IMR-90 (cell line): Measurements from ENCODE around the gene HOXD8. TPM values are rescaled to one million over a fixed set of nuclear protein-coding genes. Genes with fewer than 3 reads are reported as not detected.

Experiments
- ATAC-seq: fragments of 200-7000 bp; cut with Tn5 transposase; 2 replicates; pipeline ENCODE4 v1.9.1; 2020; ENCODE audit warnings: low read depth, mild to moderate bottlenecking, moderate library complexity
- BruUV-seq: library from RNA; stranded (reverse); fragments of 400-500 nt; replicated peaks from 2 replicates; lab custom pipeline; 2021; lab: Mats Ljungman, UMichigan
- CTCF ChIA-PET: fragments of 300-600 bp; formaldehyde crosslinking; extraction: SDS; loops from one replicate; lab custom pipeline; 2021; ENCODE audit warnings: antibody characterized with exemption; lab: Yijun Ruan, JAX
- POLR2A ChIA-PET: fragments of 300-600 bp; sonication (Branson Sonifier 250); formaldehyde crosslinking; loops from one replicate; lab custom pipeline; 2022; ENCODE audit warnings: antibody characterized with exemption; ENCODE audit not compliant: unreplicated experiment; lab: Charles Lee
- DNase-seq: peaks from one replicate; pipeline ENCODE4 v3.0.0; 2013
- H2AFZ ChIP-seq: replicated peaks from 2 replicates; pipeline ENCODE3; 2013; ENCODE audit warnings: low read length, mild to moderate bottlenecking; ENCODE audit not compliant: poor library complexity
- H2AK5ac ChIP-seq: 2 replicates; pipeline ENCODE4 v1.6.1; 2013; ENCODE audit warnings: low read depth, low read length, inconsistent platforms
- H2AK9ac ChIP-seq: replicated peaks from 2 replicates; pipeline ENCODE3; 2013; ENCODE audit warnings: mild to moderate bottlenecking, low read depth, low read length, moderate library complexity; ENCODE audit not compliant: poor library complexity
- H2BK120ac ChIP-seq: 2 replicates; pipeline ENCODE4 v1.6.1; 2013; ENCODE audit warnings: low read depth, low read length, inconsistent platforms
- H2BK15ac ChIP-seq: 3 replicates; pipeline ENCODE4 v1.6.1; 2013; ENCODE audit warnings: low read depth, low read length, inconsistent platforms
- H2BK20ac ChIP-seq: 2 replicates; pipeline ENCODE4 v1.6.1; 2013; ENCODE audit warnings: low read depth, mild to moderate bottlenecking, inconsistent platforms, low read length, moderate library complexity
- H2BK5ac ChIP-seq: 2 replicates; pipeline ENCODE4 v1.6.1; 2013; ENCODE audit warnings: mild to moderate bottlenecking, low read depth, low read length, inconsistent platforms; ENCODE audit not compliant: poor library complexity, severe bottlenecking
- H3K14ac ChIP-seq: replicated peaks from 2 replicates; pipeline ENCODE4 v1.6.1; 2013; ENCODE audit warnings: low read depth, low read length, inconsistent platforms
- H3K18ac ChIP-seq: 2 replicates; pipeline ENCODE4 v1.6.1; 2013; ENCODE audit warnings: low read depth, low read length, control low read depth
- H3K23ac ChIP-seq: 2 replicates; pipeline ENCODE4 v1.6.1; 2013; ENCODE audit warnings: low read depth, low read length, inconsistent platforms
- H3K27ac ChIP-seq: 2 replicates; pipeline ENCODE4 v1.5.1; 2013; ENCODE audit warnings: mild to moderate bottlenecking, control low read depth, low read length; ENCODE audit not compliant: insufficient read depth
- H3K27me3 ChIP-seq: 2 replicates; pipeline ENCODE4 v1.6.1; 2013; ENCODE audit warnings: low read length; ENCODE audit not compliant: control insufficient read depth, insufficient read depth
- H3K36me3 ChIP-seq: 2 replicates; pipeline ENCODE4 v1.6.1; 2013; ENCODE audit warnings: low read length, mixed read lengths; ENCODE audit not compliant: control insufficient read depth, insufficient read depth
- H3K4ac ChIP-seq: 2 replicates; pipeline ENCODE4 v1.6.1; 2013; ENCODE audit warnings: low read depth, low read length, inconsistent platforms
- H3K4me1 ChIP-seq: 2 replicates; pipeline ENCODE4 v1.6.1; 2013; ENCODE audit warnings: low read length, mixed read lengths; ENCODE audit not compliant: control insufficient read depth, insufficient read depth
- H3K4me2 ChIP-seq: 2 replicates; pipeline ENCODE4 v1.6.1; 2013; ENCODE audit warnings: low read depth, mild to moderate bottlenecking, control low read depth, low read length, moderate library complexity
- H3K4me3 ChIP-seq: 2 replicates; pipeline ENCODE4 v1.5.1; 2013; ENCODE audit warnings: low read depth, mild to moderate bottlenecking, control low read depth, low read length, moderate library complexity; ENCODE audit not compliant: insufficient read depth
- H3K56ac ChIP-seq: 2 replicates; pipeline ENCODE4 v1.6.1; 2013; ENCODE audit warnings: low read length, inconsistent platforms; ENCODE audit not compliant: insufficient read depth; ENCODE audit errors: extremely low read depth
- H3K79me1 ChIP-seq, 2 experiments: 2 replicates each; pipeline ENCODE4 v1.6.1; 2013; ENCODE audit warnings: low read length in 2 of 2, inconsistent platforms in 1 of 2, low read depth in 1 of 2
- H3K9ac ChIP-seq: 2 replicates; pipeline ENCODE4 v1.6.1; 2013; ENCODE audit warnings: low read depth, low read length, control low read depth
- H3K9me1 ChIP-seq: 2 replicates; pipeline ENCODE4 v1.6.1; 2013; ENCODE audit warnings: low read length, inconsistent platforms; ENCODE audit not compliant: insufficient read depth
- H3K9me3 ChIP-seq: 2 replicates; pipeline ENCODE4 v1.6.1; 2013; ENCODE audit warnings: low read length; ENCODE audit not compliant: control insufficient read depth, insufficient read depth
- H4K20me1 ChIP-seq: 2 replicates; pipeline ENCODE4 v1.6.1; 2013; ENCODE audit warnings: low read length, inconsistent platforms; ENCODE audit not compliant: insufficient read depth
- H4K5ac ChIP-seq: 2 replicates; pipeline ENCODE4 v1.6.1; 2013; ENCODE audit warnings: mild to moderate bottlenecking, low read depth, low read length, control low read depth
- H4K8ac ChIP-seq, 2 experiments: 2 replicates each; pipeline ENCODE4 v1.6.1; 2013; ENCODE audit warnings: low read depth in 2 of 2, low read length in 2 of 2, control low read depth in 1 of 2, inconsistent platforms in 1 of 2
- H4K91ac ChIP-seq: 2 replicates; pipeline ENCODE4 v1.6.1; 2013; ENCODE audit warnings: low read depth, low read length, inconsistent platforms; ENCODE audit not compliant: insufficient read depth
- CEBPB ChIP-seq: IDR thresholded peaks from 2 replicates; pipeline ENCODE4 v1.6.1; 2012; ENCODE audit warnings: low read depth, low read length, improper control_type of control experiment
- CHD1 ChIP-seq: IDR thresholded peaks from 2 replicates; pipeline ENCODE4 v1.6.1; 2012; ENCODE audit warnings: low read depth, low read length, improper control_type of control experiment
- FOS ChIP-seq: fragments of 150-350 bp; IDR thresholded peaks from 2 replicates; pipeline ENCODE4 v1.6.1; 2016; ENCODE audit warnings: low read depth, low read length
- MAFK ChIP-seq: IDR thresholded peaks from 2 replicates; pipeline ENCODE4 v1.6.1; 2012; ENCODE audit warnings: low read depth, low read length, improper control_type of control experiment
- MXI1 ChIP-seq: IDR thresholded peaks from 2 replicates; pipeline ENCODE4 v1.6.1; 2012; ENCODE audit warnings: low read depth, mild to moderate bottlenecking, low read length, moderate library complexity, borderline replicate concordance
- NFE2L2 ChIP-seq: fragments of 150-350 bp; IDR thresholded peaks from 2 replicates; pipeline ENCODE4 v1.6.1; 2016; ENCODE audit warnings: low read depth, mild to moderate bottlenecking, low read length
- POLR2A ChIP-seq: IDR thresholded peaks from 2 replicates; pipeline ENCODE4 v1.6.1; 2012; ENCODE audit warnings: mild to moderate bottlenecking, low read depth, low read length
- RAD21 ChIP-seq: IDR thresholded peaks from 2 replicates; pipeline ENCODE4 v1.6.1; 2012; ENCODE audit warnings: low read length, improper control_type of control experiment
- RCOR1 ChIP-seq: IDR thresholded peaks from 2 replicates; pipeline ENCODE4 v1.6.1; 2012; ENCODE audit warnings: mild to moderate bottlenecking, low read length, improper control_type of control experiment; ENCODE audit not compliant: insufficient replicate concordance
- RFX5 ChIP-seq: IDR thresholded peaks from 2 replicates; pipeline ENCODE4 v1.8.0; 2012; ENCODE audit warnings: low read depth, mild to moderate bottlenecking, low read length, moderate library complexity
- SMC3 ChIP-seq: fragments of 150-350 bp; IDR thresholded peaks from 2 replicates; pipeline ENCODE4 v1.6.1; 2016; ENCODE audit warnings: low read depth, mild to moderate bottlenecking, antibody characterized with exemption, low read length, moderate library complexity
- WGBS, 2 experiments: methylation state at CpG; one replicate each; pipeline versions ENCODE4 v1.1.5 to v1.1.7; 2013; ENCODE audit warnings: missing lambda C conversion rate in 2 of 2; ENCODE audit not compliant: insufficient read length in 1 of 2; ENCODE audit errors: extremely low coverage in 2 of 2; 5-methylcytosine and 5-hydroxymethylcytosine counted together
- dilution Hi-C: fragments of 300-500 bp; cut with HindIII; formaldehyde crosslinking; loops from one replicate; pipeline ENCODE4 v1.14.3; 2018; ENCODE audit warnings: low sequenced_read_pairs; ENCODE audit not compliant: unreplicated experiment
- in situ Hi-C: fragments of 300-500 bp; cut with MboI; formaldehyde crosslinking; loops from 3 replicates; pipeline ENCODE4 v1.14.3; 2019; ENCODE audit warnings: low sequenced_read_pairs, inconsistent platforms, mixed read lengths
- intact Hi-C: fragments of 100-400 bp; cut with micrococcal nuclease; formaldehyde crosslinking; loops from 2 replicates; pipeline ENCODE4 v1.10.0; 2022
- polyA plus RNA-seq, 3 experiments: library from polyadenylated mRNA; depleted of rRNA; stranded (reverse); fragments of >200 nt; gene quantifications; 2 replicates each; pipeline ENCODE4 v1.2.3, GENCODE V29; 2012; ENCODE audit warnings: low replicate concordance in 1 of 3
- total RNA-seq: library from RNA; depleted of rRNA; stranded (reverse); fragments of >200 nt; gene quantifications from 2 replicates; pipeline ENCODE4 v1.2.3, GENCODE V29; 2012
- TF ChIP-seq, protein P1 (sequence below): conservative IDR thresholded peaks from 2 replicates; pipeline ENCODE4 v1.5.1; 2012; ENCODE audit warnings: mild to moderate bottlenecking, low read depth, low read length, improper control_type of control experiment

HOXD8 gene
- total and polyA plus RNA-seq, 2 of the 4 experiments (the other 2 are of a cell fraction): not detected

DNA sequence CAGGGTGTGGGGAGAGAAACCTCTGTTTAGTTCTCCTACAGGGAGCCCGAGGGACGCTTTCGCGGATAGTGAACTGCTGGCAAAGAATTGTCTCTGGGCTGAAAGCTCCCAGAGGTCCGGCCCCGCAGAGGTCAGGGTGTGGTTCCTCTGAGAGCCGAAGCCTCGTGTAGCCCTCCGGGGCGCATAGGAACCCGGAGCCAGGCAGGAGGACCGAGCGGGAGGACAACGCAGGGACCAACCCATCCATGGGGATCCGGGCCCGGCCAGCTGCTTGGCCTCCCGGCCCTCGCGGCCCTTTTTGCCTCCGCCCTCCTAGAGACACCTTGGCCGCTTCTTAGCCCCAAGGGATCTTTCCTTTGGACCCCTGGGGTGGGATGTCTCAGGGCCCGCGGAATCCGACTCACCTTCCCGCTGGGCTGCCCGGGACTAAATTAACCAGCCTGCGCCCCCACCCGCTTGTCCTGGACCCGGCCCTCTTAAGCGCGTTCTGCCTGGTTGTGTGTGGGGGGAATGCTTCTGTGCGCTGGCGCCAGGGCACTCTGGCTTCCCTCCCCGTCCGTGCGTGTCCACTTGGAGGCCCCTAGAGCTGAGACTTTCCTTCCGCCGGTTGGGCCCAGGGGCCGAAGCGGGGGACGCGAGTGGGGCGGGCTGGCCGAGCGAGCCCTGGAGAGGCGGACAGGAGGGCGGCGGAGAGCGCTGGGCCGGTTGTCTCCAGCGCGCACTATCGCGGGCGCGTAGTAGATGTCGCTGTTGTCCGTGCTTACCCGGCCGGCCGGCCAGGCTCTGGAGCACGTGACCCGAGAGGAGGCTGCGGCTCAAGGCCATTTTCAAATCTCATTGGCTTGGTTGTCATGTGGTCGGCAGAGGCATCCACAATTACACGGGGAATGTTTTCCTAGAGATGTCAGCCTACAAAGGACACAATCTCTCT, 13.4 kb upstream of the HOXD8 start, which contains the start of gene HOXD10 (continued):
- TF ChIP-seq, protein P1, sequence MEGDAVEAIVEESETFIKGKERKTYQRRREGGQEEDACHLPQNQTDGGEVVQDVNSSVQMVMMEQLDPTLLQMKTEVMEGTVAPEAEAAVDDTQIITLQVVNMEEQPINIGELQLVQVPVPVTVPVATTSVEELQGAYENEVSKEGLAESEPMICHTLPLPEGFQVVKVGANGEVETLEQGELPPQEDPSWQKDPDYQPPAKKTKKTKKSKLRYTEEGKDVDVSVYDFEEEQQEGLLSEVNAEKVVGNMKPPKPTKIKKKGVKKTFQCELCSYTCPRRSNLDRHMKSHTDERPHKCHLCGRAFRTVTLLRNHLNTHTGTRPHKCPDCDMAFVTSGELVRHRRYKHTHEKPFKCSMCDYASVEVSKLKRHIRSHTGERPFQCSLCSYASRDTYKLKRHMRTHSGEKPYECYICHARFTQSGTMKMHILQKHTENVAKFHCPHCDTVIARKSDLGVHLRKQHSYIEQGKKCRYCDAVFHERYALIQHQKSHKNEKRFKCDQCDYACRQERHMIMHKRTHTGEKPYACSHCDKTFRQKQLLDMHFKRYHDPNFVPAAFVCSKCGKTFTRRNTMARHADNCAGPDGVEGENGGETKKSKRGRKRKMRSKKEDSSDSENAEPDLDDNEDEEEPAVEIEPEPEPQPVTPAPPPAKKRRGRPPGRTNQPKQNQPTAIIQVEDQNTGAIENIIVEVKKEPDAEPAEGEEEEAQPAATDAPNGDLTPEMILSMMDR: no peak

DNA sequence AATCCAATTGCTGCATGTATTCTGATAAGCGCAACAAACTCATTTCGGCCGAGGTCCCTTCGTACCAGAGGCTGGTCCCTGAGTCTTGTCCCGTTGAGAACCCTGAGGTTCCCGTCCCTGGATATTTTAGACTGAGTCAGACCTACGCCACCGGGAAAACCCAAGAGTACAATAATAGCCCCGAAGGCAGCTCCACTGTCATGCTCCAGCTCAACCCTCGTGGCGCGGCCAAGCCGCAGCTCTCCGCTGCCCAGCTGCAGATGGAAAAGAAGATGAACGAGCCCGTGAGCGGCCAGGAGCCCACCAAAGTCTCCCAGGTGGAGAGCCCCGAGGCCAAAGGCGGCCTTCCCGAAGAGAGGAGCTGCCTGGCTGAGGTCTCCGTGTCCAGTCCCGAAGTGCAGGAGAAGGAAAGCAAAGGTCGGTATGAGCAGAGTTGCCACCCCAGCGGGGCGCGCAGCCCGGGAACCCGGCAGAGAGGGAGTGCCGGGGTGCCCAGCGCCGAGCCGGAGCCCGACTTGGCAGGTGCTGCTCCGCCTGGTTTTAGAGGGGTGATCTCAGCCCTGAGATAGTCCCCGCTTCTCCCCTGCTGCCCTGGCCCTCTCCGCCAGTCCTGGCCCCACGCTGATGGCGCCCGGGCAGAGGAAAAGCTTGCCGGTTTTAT, 12.2 kb upstream of the HOXD8 start:
- dilution Hi-C loops (no loop called here), in situ Hi-C loops (no loop called here), intact Hi-C loops (no loop called here)
- Histone ChIP-seq H3K4me1 (no peaks in the 10 kb centered on the region), H3K18ac (no peak overlapping the region), H4K8ac (no peak overlapping the region), H3K27me3 (peaks cover 94% of the 10 kb centered on the region), H3K36me3 (no peaks in the 10 kb centered on the region), H3K27ac (no peak overlapping the region), H2AFZ (no peak overlapping the region), H2AK9ac (no peak overlapping the region), H3K9me1 (no peaks in the 10 kb centered on the region), H3K56ac (no peak overlapping the region), H2BK20ac (no peak overlapping the region), H4K20me1 (no peaks in the 10 kb centered on the region), H3K4ac (no peak overlapping the region), H3K4me3 (no peak overlapping the region), H2BK5ac (no peak overlapping the region), H3K14ac (no peak overlapping the region), H4K91ac (no peak overlapping the region), H2BK120ac (no peak overlapping the region), H3K9me3 (peaks cover 14% of the 10 kb centered on the region), H3K79me1 (no peaks in the 10 kb centered on the region), H3K23ac (no peak overlapping the region), H3K9ac (no peak overlapping the region), H2BK15ac (no peak overlapping the region), H4K5ac (no peak overlapping the region), H3K4me2 (no peak overlapping the region), H2AK5ac (no peak overlapping the region)
- ChIA-PET CTCF (no interaction called here), POLR2A (no interaction called here)
- ATAC-seq (no peak), DNase-seq (no peak)
- 20% methylated on average over 26 of the region's 40 CpGs; no CpG with 5 or more reads in 1 of the 2 experiments for WGBS, 2 experiments
- no TSS peak for BruUV-seq
- TF ChIP-seq SMC3: no peak
- TF ChIP-seq CHD1: no peak
- TF ChIP-seq RAD21: no peak
- TF ChIP-seq, protein P1: no peak
- TF ChIP-seq NFE2L2: no peak
- no peak for TF ChIP-seq POLR2A
- TF ChIP-seq MXI1: no peak
- no peak for TF ChIP-seq FOS
- no peak for TF ChIP-seq RCOR1
- no peak for TF ChIP-seq MAFK
- TF ChIP-seq CEBPB: no peak
- TF ChIP-seq RFX5: no peak
